GM18526 (cell line): ENCODE data around the gene PRDM2.
A peak's percentile ranks its signal among the peaks of the same experiment; 100 is the strongest.

ENCODE experiments used
- POLR2A ChIP-seq: IDR thresholded peaks from 3 replicates; pipeline ENCODE4 v1.6.1; 2011; ENCODE audit not compliant: insufficient read length; ENCODE audit errors: extremely low read depth

Gene PRDM2

GRCh38 chr1:13697738-13698137 lies 2.2 kb upstream of the PRDM2 start:
- TF ChIP-seq POLR2A: no peak

GRCh38 chr1:13699510-13699909 lies 478 bp upstream of the PRDM2 start:
- no peak for TF ChIP-seq POLR2A

GRCh38 chr1:13700521-13701270 lies 708 bp downstream of the PRDM2 start:
- TF ChIP-seq POLR2A: peak; percentile 14

- TF ChIP-seq POLR2A: no peak
Measured at GRCh38 chr1:13701271-13701640, 1.3 kb downstream of the PRDM2 start.

GRCh38 chr1:13702425-13703127 lies 2.6 kb downstream of the PRDM2 start:
- peak; percentile 28 for TF ChIP-seq POLR2A

GRCh38 chr1:13703128-13703513 lies 3.1 kb downstream of the PRDM2 start:
- no peak for TF ChIP-seq POLR2A

GRCh38 chr1:13703558-13704490 lies 3.8 kb downstream of the PRDM2 start:
- no peak for TF ChIP-seq POLR2A

GRCh38 chr1:13706046-13706445 lies 6.1 kb downstream of the PRDM2 start:
- no peak for TF ChIP-seq POLR2A

GRCh38 chr1:13707164-13707563 lies 7.2 kb downstream of the PRDM2 start:
- TF ChIP-seq POLR2A: no peak

- TF ChIP-seq POLR2A: no peak
Measured at GRCh38 chr1:13708380-13708982, 8.5 kb downstream of the PRDM2 start.

- no peak for TF ChIP-seq POLR2A
Measured at GRCh38 chr1:13710086-13710485, 10.1 kb downstream of the PRDM2 start.

- no peak for TF ChIP-seq POLR2A
Measured at GRCh38 chr1:13714851-13715250, 14.9 kb downstream of the PRDM2 start.

GRCh38 chr1:13722808-13723360 lies 22.9 kb downstream of the PRDM2 start:
- no peak for TF ChIP-seq POLR2A

- TF ChIP-seq POLR2A: no peak
Measured at GRCh38 chr1:13723810-13724209, 23.8 kb downstream of the PRDM2 start.

- no peak for TF ChIP-seq POLR2A
Measured at GRCh38 chr1:13725714-13726175, 25.8 kb downstream of the PRDM2 start.
